IMR-90 (cell line): ENCODE measurements around the gene CERS6. TPM values are rescaled to one million over a fixed set of nuclear protein-coding genes. Genes with fewer than 3 reads are reported as not detected.

ENCODE experiments used
- ATAC-seq: fragments of 200-7000 bp; cut with Tn5 transposase; 2 replicates; pipeline ENCODE4 v1.9.1; 2020; ENCODE audit warnings: low read depth, mild to moderate bottlenecking, moderate library complexity
- BruUV-seq: library from RNA; stranded (reverse); fragments of 400-500 nt; replicated peaks from 2 replicates; lab custom pipeline; 2021; lab: Mats Ljungman, UMichigan
- CTCF ChIA-PET: fragments of 300-600 bp; formaldehyde crosslinking; extraction: SDS; loops from one replicate; lab custom pipeline; 2021; ENCODE audit warnings: antibody characterized with exemption; lab: Yijun Ruan, JAX
- POLR2A ChIA-PET: fragments of 300-600 bp; sonication (Branson Sonifier 250); formaldehyde crosslinking; loops from one replicate; lab custom pipeline; 2022; ENCODE audit warnings: antibody characterized with exemption; ENCODE audit not compliant: unreplicated experiment; lab: Charles Lee
- DNase-seq: peaks from one replicate; pipeline ENCODE4 v3.0.0; 2013
- H2AFZ ChIP-seq: replicated peaks from 2 replicates; pipeline ENCODE3; 2013; ENCODE audit warnings: low read length, mild to moderate bottlenecking; ENCODE audit not compliant: poor library complexity
- H2AK5ac ChIP-seq: 2 replicates; pipeline ENCODE4 v1.6.1; 2013; ENCODE audit warnings: low read depth, low read length, inconsistent platforms
- H2AK9ac ChIP-seq: replicated peaks from 2 replicates; pipeline ENCODE3; 2013; ENCODE audit warnings: mild to moderate bottlenecking, low read depth, low read length, moderate library complexity; ENCODE audit not compliant: poor library complexity
- H2BK120ac ChIP-seq: 2 replicates; pipeline ENCODE4 v1.6.1; 2013; ENCODE audit warnings: low read depth, low read length, inconsistent platforms
- H2BK15ac ChIP-seq: 3 replicates; pipeline ENCODE4 v1.6.1; 2013; ENCODE audit warnings: low read depth, low read length, inconsistent platforms
- H2BK20ac ChIP-seq: 2 replicates; pipeline ENCODE4 v1.6.1; 2013; ENCODE audit warnings: low read depth, mild to moderate bottlenecking, inconsistent platforms, low read length, moderate library complexity
- H2BK5ac ChIP-seq: 2 replicates; pipeline ENCODE4 v1.6.1; 2013; ENCODE audit warnings: mild to moderate bottlenecking, low read depth, low read length, inconsistent platforms; ENCODE audit not compliant: poor library complexity, severe bottlenecking
- H3K14ac ChIP-seq: replicated peaks from 2 replicates; pipeline ENCODE4 v1.6.1; 2013; ENCODE audit warnings: low read depth, low read length, inconsistent platforms
- H3K18ac ChIP-seq: 2 replicates; pipeline ENCODE4 v1.6.1; 2013; ENCODE audit warnings: low read depth, low read length, control low read depth
- H3K23ac ChIP-seq: 2 replicates; pipeline ENCODE4 v1.6.1; 2013; ENCODE audit warnings: low read depth, low read length, inconsistent platforms
- H3K27ac ChIP-seq: 2 replicates; pipeline ENCODE4 v1.5.1; 2013; ENCODE audit warnings: mild to moderate bottlenecking, control low read depth, low read length; ENCODE audit not compliant: insufficient read depth
- H3K27me3 ChIP-seq: 2 replicates; pipeline ENCODE4 v1.6.1; 2013; ENCODE audit warnings: low read length; ENCODE audit not compliant: control insufficient read depth, insufficient read depth
- H3K36me3 ChIP-seq: 2 replicates; pipeline ENCODE4 v1.6.1; 2013; ENCODE audit warnings: low read length, mixed read lengths; ENCODE audit not compliant: control insufficient read depth, insufficient read depth
- H3K4ac ChIP-seq: 2 replicates; pipeline ENCODE4 v1.6.1; 2013; ENCODE audit warnings: low read depth, low read length, inconsistent platforms
- H3K4me1 ChIP-seq: 2 replicates; pipeline ENCODE4 v1.6.1; 2013; ENCODE audit warnings: low read length, mixed read lengths; ENCODE audit not compliant: control insufficient read depth, insufficient read depth
- H3K4me2 ChIP-seq: 2 replicates; pipeline ENCODE4 v1.6.1; 2013; ENCODE audit warnings: low read depth, mild to moderate bottlenecking, control low read depth, low read length, moderate library complexity
- H3K4me3 ChIP-seq: 2 replicates; pipeline ENCODE4 v1.5.1; 2013; ENCODE audit warnings: low read depth, mild to moderate bottlenecking, control low read depth, low read length, moderate library complexity; ENCODE audit not compliant: insufficient read depth
- H3K56ac ChIP-seq: 2 replicates; pipeline ENCODE4 v1.6.1; 2013; ENCODE audit warnings: low read length, inconsistent platforms; ENCODE audit not compliant: insufficient read depth; ENCODE audit errors: extremely low read depth
- H3K79me1 ChIP-seq, 2 experiments: 2 replicates each; pipeline ENCODE4 v1.6.1; 2013; ENCODE audit warnings: low read length in 2 of 2, inconsistent platforms in 1 of 2, low read depth in 1 of 2
- H3K9ac ChIP-seq: 2 replicates; pipeline ENCODE4 v1.6.1; 2013; ENCODE audit warnings: low read depth, low read length, control low read depth
- H3K9me1 ChIP-seq: 2 replicates; pipeline ENCODE4 v1.6.1; 2013; ENCODE audit warnings: low read length, inconsistent platforms; ENCODE audit not compliant: insufficient read depth
- H3K9me3 ChIP-seq: 2 replicates; pipeline ENCODE4 v1.6.1; 2013; ENCODE audit warnings: low read length; ENCODE audit not compliant: control insufficient read depth, insufficient read depth
- H4K20me1 ChIP-seq: 2 replicates; pipeline ENCODE4 v1.6.1; 2013; ENCODE audit warnings: low read length, inconsistent platforms; ENCODE audit not compliant: insufficient read depth
- H4K5ac ChIP-seq: 2 replicates; pipeline ENCODE4 v1.6.1; 2013; ENCODE audit warnings: mild to moderate bottlenecking, low read depth, low read length, control low read depth
- H4K8ac ChIP-seq, 2 experiments: 2 replicates each; pipeline ENCODE4 v1.6.1; 2013; ENCODE audit warnings: low read depth in 2 of 2, low read length in 2 of 2, control low read depth in 1 of 2, inconsistent platforms in 1 of 2
- H4K91ac ChIP-seq: 2 replicates; pipeline ENCODE4 v1.6.1; 2013; ENCODE audit warnings: low read depth, low read length, inconsistent platforms; ENCODE audit not compliant: insufficient read depth
- CEBPB ChIP-seq: IDR thresholded peaks from 2 replicates; pipeline ENCODE4 v1.6.1; 2012; ENCODE audit warnings: low read depth, low read length, improper control_type of control experiment
- ELK1 ChIP-seq: fragments of 150-350 bp; IDR thresholded peaks from 2 replicates; pipeline ENCODE4 v1.6.1; 2016; ENCODE audit warnings: low read depth, mild to moderate bottlenecking, low read length, moderate library complexity, borderline replicate concordance
- FOS ChIP-seq: fragments of 150-350 bp; IDR thresholded peaks from 2 replicates; pipeline ENCODE4 v1.6.1; 2016; ENCODE audit warnings: low read depth, low read length
- MAFK ChIP-seq: IDR thresholded peaks from 2 replicates; pipeline ENCODE4 v1.6.1; 2012; ENCODE audit warnings: low read depth, low read length, improper control_type of control experiment
- NFE2L2 ChIP-seq: fragments of 150-350 bp; IDR thresholded peaks from 2 replicates; pipeline ENCODE4 v1.6.1; 2016; ENCODE audit warnings: low read depth, mild to moderate bottlenecking, low read length
- RFX5 ChIP-seq: IDR thresholded peaks from 2 replicates; pipeline ENCODE4 v1.8.0; 2012; ENCODE audit warnings: low read depth, mild to moderate bottlenecking, low read length, moderate library complexity
- USF2 ChIP-seq: fragments of 150-350 bp; IDR thresholded peaks from 2 replicates; pipeline ENCODE4 v1.6.1; 2017; ENCODE audit warnings: mild to moderate bottlenecking, antibody characterized with exemption, low read length, low read depth
- WGBS, 2 experiments: methylation state at CpG; one replicate each; pipeline versions ENCODE4 v1.1.5 to v1.1.7; 2013; ENCODE audit warnings: missing lambda C conversion rate in 2 of 2; ENCODE audit not compliant: insufficient read length in 1 of 2; ENCODE audit errors: extremely low coverage in 2 of 2; 5-methylcytosine and 5-hydroxymethylcytosine counted together
- dilution Hi-C: fragments of 300-500 bp; cut with HindIII; formaldehyde crosslinking; loops from one replicate; pipeline ENCODE4 v1.14.3; 2018; ENCODE audit warnings: low sequenced_read_pairs; ENCODE audit not compliant: unreplicated experiment
- in situ Hi-C: fragments of 300-500 bp; cut with MboI; formaldehyde crosslinking; loops from 3 replicates; pipeline ENCODE4 v1.14.3; 2019; ENCODE audit warnings: low sequenced_read_pairs, inconsistent platforms, mixed read lengths
- intact Hi-C: fragments of 100-400 bp; cut with micrococcal nuclease; formaldehyde crosslinking; loops from 2 replicates; pipeline ENCODE4 v1.10.0; 2022
- polyA plus RNA-seq, 3 experiments: library from polyadenylated mRNA; depleted of rRNA; stranded (reverse); fragments of >200 nt; gene quantifications; 2 replicates each; pipeline ENCODE4 v1.2.3, GENCODE V29; 2012; ENCODE audit warnings: low replicate concordance in 1 of 3
- total RNA-seq: library from RNA; depleted of rRNA; stranded (reverse); fragments of >200 nt; gene quantifications from 2 replicates; pipeline ENCODE4 v1.2.3, GENCODE V29; 2012
- TF ChIP-seq, protein P1 (sequence below): conservative IDR thresholded peaks from 2 replicates; pipeline ENCODE4 v1.5.1; 2012; ENCODE audit warnings: mild to moderate bottlenecking, low read depth, low read length, improper control_type of control experiment

The CERS6 gene
- total and polyA plus RNA-seq, 2 of the 4 experiments (the other 2 are of a cell fraction) = 2.1 to 5.7 TPM

DNA sequence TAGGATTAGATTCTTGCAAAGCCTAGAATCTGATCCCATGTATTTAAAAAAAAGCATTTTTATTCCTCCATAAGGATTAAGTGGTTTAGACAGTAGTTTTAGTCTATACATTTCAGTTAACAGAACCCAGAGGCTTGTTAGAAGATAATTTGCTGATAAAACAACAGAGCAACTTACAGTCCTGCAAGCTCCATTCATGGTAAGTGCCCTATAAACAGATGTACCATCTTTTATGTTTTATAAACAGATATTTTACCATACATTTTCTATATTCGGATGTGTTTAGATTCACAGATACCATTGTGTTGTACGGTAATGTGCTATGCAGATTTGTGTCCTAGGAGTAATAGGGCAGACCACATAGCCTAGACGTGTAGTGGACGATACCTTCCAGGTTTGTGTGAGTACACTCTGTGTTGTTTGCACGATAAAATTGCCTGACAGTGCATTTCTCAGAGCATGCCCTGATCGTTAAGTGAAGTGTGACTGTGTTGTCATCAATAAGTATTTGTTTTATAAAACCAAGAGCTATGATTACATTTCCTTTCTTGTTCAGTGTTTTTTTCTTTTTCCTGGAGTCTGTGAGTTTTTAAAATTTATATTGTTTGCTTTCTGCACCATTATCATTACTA, 54.2 kb downstream of the CERS6 start:
- no peak overlapping the region for H2BK15ac ChIP-seq

More for the DNA sequence above, 54.2 kb downstream of the CERS6 start:
- H3K18ac ChIP-seq = no peak overlapping the region
- no peak overlapping the region for H3K23ac ChIP-seq
- dilution Hi-C loops (no loop called here), in situ Hi-C loops (no loop called here), intact Hi-C loops (no loop called here)
- BruUV-seq = no TSS peak
- H4K91ac ChIP-seq = no peak overlapping the region
- H2BK20ac ChIP-seq = no peak overlapping the region
- no peak overlapping the region for H3K56ac ChIP-seq
- ATAC-seq = no peak
- no peak overlapping the region for H4K8ac ChIP-seq
- TF ChIP-seq NFE2L2 = no peak
- TF ChIP-seq, protein P1, sequence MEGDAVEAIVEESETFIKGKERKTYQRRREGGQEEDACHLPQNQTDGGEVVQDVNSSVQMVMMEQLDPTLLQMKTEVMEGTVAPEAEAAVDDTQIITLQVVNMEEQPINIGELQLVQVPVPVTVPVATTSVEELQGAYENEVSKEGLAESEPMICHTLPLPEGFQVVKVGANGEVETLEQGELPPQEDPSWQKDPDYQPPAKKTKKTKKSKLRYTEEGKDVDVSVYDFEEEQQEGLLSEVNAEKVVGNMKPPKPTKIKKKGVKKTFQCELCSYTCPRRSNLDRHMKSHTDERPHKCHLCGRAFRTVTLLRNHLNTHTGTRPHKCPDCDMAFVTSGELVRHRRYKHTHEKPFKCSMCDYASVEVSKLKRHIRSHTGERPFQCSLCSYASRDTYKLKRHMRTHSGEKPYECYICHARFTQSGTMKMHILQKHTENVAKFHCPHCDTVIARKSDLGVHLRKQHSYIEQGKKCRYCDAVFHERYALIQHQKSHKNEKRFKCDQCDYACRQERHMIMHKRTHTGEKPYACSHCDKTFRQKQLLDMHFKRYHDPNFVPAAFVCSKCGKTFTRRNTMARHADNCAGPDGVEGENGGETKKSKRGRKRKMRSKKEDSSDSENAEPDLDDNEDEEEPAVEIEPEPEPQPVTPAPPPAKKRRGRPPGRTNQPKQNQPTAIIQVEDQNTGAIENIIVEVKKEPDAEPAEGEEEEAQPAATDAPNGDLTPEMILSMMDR = no peak
- no peak for TF ChIP-seq FOS
- TF ChIP-seq CEBPB = no peak
- no peak for TF ChIP-seq MAFK
- no peak for TF ChIP-seq ELK1
- no peak for TF ChIP-seq USF2
- TF ChIP-seq RFX5 = no peak
- H3K9ac ChIP-seq = no peak overlapping the region
- H3K9me3 ChIP-seq = no peaks in the 10 kb centered on the region
- no peak overlapping the region for H3K4ac ChIP-seq
- DNase-seq = no peak
- H3K79me1 ChIP-seq = no peaks in the 10 kb centered on the region; a peak in 1 of 4 replicates
- 90% methylated on average over 2 of the region's 6 CpGs; no CpG with 5 or more reads in 1 of the 2 experiments for WGBS, 2 experiments
- no peak overlapping the region for H2BK120ac ChIP-seq
- H3K4me1 ChIP-seq = no peaks in the 10 kb centered on the region
- no peak overlapping the region for H2AK9ac ChIP-seq
- H3K4me2 ChIP-seq = no peak overlapping the region
- H2AK5ac ChIP-seq = no peak overlapping the region
- H4K5ac ChIP-seq = no peak overlapping the region
- ChIA-PET POLR2A (no interaction called here), CTCF (no interaction called here)
- no peak overlapping the region for H3K4me3 ChIP-seq
- no peaks in the 10 kb centered on the region for H3K36me3 ChIP-seq
- H3K27me3 ChIP-seq = no peaks in the 10 kb centered on the region
- H4K20me1 ChIP-seq = no peaks in the 10 kb centered on the region
- H3K27ac ChIP-seq = no peak overlapping the region
- H3K14ac ChIP-seq = no peak overlapping the region
- no peak overlapping the region for H2AFZ ChIP-seq
- no peak overlapping the region for H2BK5ac ChIP-seq
- peaks cover 3% of the 10 kb centered on the region for H3K9me1 ChIP-seq
